Measurements from ENCODE around the gene NCOA5.

Gene NCOA5

GRCh38 chr20:46089417-46090388, at the start of gene NCOA5:
Gene NCOA5 (minus strand): TSS chr20:46089962. CDS start chr20:46079424, 10,538 bp downstream.
- peak; percentile 94 for DNase-seq (ENCODE audit: low spot score)
- Mint-ChIP-seq H3K4me1 (ENCODE audit: low read depth) (peaks cover 23% of the 10 kb centered on the region), H3K27me3 (ENCODE audit: low read depth) (peaks cover 2% of the 10 kb centered on the region), H3K4me3 (peak within 1 kb of the TSS; percentile 85), H3K27ac (peak within 1 kb of the TSS; percentile 88), H3K36me3 (ENCODE audit: low read depth) (peaks cover 9% of the 10 kb centered on the region), H3K9me3 (no peaks in the 10 kb centered on the region)

GRCh38 chr20:46139266-46139889, 49.6 kb upstream of the NCOA5 start:
- Mint-ChIP-seq H3K4me3 (no peak overlapping the region), H3K9me3 (no peaks in the 10 kb centered on the region), H3K27me3 (ENCODE audit: low read depth) (peaks cover 11% of the 10 kb centered on the region), H3K36me3 (ENCODE audit: low read depth) (no peaks in the 10 kb centered on the region), H3K27ac (no peak overlapping the region), H3K4me1 (ENCODE audit: low read depth) (no peaks in the 10 kb centered on the region)
- no peak for DNase-seq (ENCODE audit: low spot score)

- Mint-ChIP-seq H3K27me3 (ENCODE audit: low read depth) (peaks cover 11% of the 10 kb centered on the region), H3K36me3 (ENCODE audit: low read depth) (no peaks in the 10 kb centered on the region), H3K4me3 (no peak overlapping the region), H3K9me3 (no peaks in the 10 kb centered on the region), H3K27ac (no peak overlapping the region), H3K4me1 (ENCODE audit: low read depth) (no peaks in the 10 kb centered on the region)
- no peak for DNase-seq (ENCODE audit: low spot score)
Observed at GRCh38 chr20:46137816-46138215, 48.1 kb upstream of the NCOA5 start.

GRCh38 chr20:46135856-46136633, 46.3 kb upstream of the NCOA5 start:
- Mint-ChIP-seq H3K27ac (no peak overlapping the region), H3K4me1 (ENCODE audit: low read depth) (peaks cover 2% of the 10 kb centered on the region), H3K27me3 (ENCODE audit: low read depth) (peaks cover 14% of the 10 kb centered on the region), H3K9me3 (no peaks in the 10 kb centered on the region), H3K36me3 (ENCODE audit: low read depth) (no peaks in the 10 kb centered on the region), H3K4me3 (no peak overlapping the region)
- DNase-seq (ENCODE audit: low spot score) = no peak

- Mint-ChIP-seq H3K9me3 (no peaks in the 10 kb centered on the region), H3K4me1 (ENCODE audit: low read depth) (peaks cover 2% of the 10 kb centered on the region), H3K4me3 (no peak overlapping the region), H3K36me3 (ENCODE audit: low read depth) (no peaks in the 10 kb centered on the region), H3K27me3 (ENCODE audit: low read depth) (peaks cover 17% of the 10 kb centered on the region), H3K27ac (no peak overlapping the region)
- no peak for DNase-seq (ENCODE audit: low spot score)
Observed at GRCh38 chr20:46134716-46135115, 45.0 kb upstream of the NCOA5 start.

- Mint-ChIP-seq H3K4me3 (no peak overlapping the region), H3K36me3 (ENCODE audit: low read depth) (no peaks in the 10 kb centered on the region), H3K27me3 (ENCODE audit: low read depth) (peaks cover 17% of the 10 kb centered on the region), H3K4me1 (ENCODE audit: low read depth) (peaks cover 2% of the 10 kb centered on the region), H3K9me3 (no peaks in the 10 kb centered on the region), H3K27ac (no peak overlapping the region)
- DNase-seq (ENCODE audit: low spot score) = no peak
Observed at GRCh38 chr20:46133886-46134654, 44.3 kb upstream of the NCOA5 start.

- no peak overlapping the region for H3K4me3 Mint-ChIP-seq
Observed at GRCh38 chr20:46132705-46133120, 43.0 kb upstream of the NCOA5 start.

GRCh38 chr20:46131396-46131795, 41.6 kb upstream of the NCOA5 start:
- no peak for DNase-seq (ENCODE audit: low spot score)
- H3K4me3 Mint-ChIP-seq = no peak overlapping the region
- H3K36me3 Mint-ChIP-seq (ENCODE audit: low read depth) = no peaks in the 10 kb centered on the region
- H3K27me3 Mint-ChIP-seq (ENCODE audit: low read depth) = peaks cover 17% of the 10 kb centered on the region
- H3K27ac Mint-ChIP-seq = no peak overlapping the region
- peaks cover 2% of the 10 kb centered on the region for H3K4me1 Mint-ChIP-seq (ENCODE audit: low read depth)
- H3K9me3 Mint-ChIP-seq = no peaks in the 10 kb centered on the region

More at GRCh38 chr20:46132705-46133120, 43.0 kb upstream of the NCOA5 start:
- Mint-ChIP-seq H3K27ac (no peak overlapping the region), H3K36me3 (ENCODE audit: low read depth) (no peaks in the 10 kb centered on the region), H3K4me1 (ENCODE audit: low read depth) (peaks cover 2% of the 10 kb centered on the region), H3K9me3 (no peaks in the 10 kb centered on the region), H3K27me3 (ENCODE audit: low read depth) (peaks cover 17% of the 10 kb centered on the region)
- peak; percentile 52 for DNase-seq (ENCODE audit: low spot score)

GRCh38 chr20:46130534-46130933, 40.8 kb upstream of the NCOA5 start:
- Mint-ChIP-seq H3K4me3 (no peak overlapping the region), H3K9me3 (no peaks in the 10 kb centered on the region), H3K4me1 (ENCODE audit: low read depth) (peaks cover 2% of the 10 kb centered on the region), H3K27me3 (ENCODE audit: low read depth) (peaks cover 14% of the 10 kb centered on the region), H3K27ac (no peak overlapping the region), H3K36me3 (ENCODE audit: low read depth) (no peaks in the 10 kb centered on the region)
- no peak for DNase-seq (ENCODE audit: low spot score)

- Mint-ChIP-seq H3K27me3 (ENCODE audit: low read depth) (peaks cover 15% of the 10 kb centered on the region), H3K4me3 (no peak overlapping the region), H3K9me3 (no peaks in the 10 kb centered on the region), H3K36me3 (ENCODE audit: low read depth) (no peaks in the 10 kb centered on the region), H3K27ac (no peak overlapping the region), H3K4me1 (ENCODE audit: low read depth) (peaks cover 2% of the 10 kb centered on the region)
- DNase-seq (ENCODE audit: low spot score) = no peak
Observed at GRCh38 chr20:46129955-46130481, 40.3 kb upstream of the NCOA5 start.

GRCh38 chr20:46128310-46129151, 38.8 kb upstream of the NCOA5 start:
- no peak overlapping the region for H3K27ac Mint-ChIP-seq
- no peak for DNase-seq (ENCODE audit: low spot score)
- H3K27me3 Mint-ChIP-seq (ENCODE audit: low read depth) = peaks cover 15% of the 10 kb centered on the region
- no peaks in the 10 kb centered on the region for H3K9me3 Mint-ChIP-seq
- H3K4me1 Mint-ChIP-seq (ENCODE audit: low read depth) = peaks cover 2% of the 10 kb centered on the region
- H3K36me3 Mint-ChIP-seq (ENCODE audit: low read depth) = no peaks in the 10 kb centered on the region
- H3K4me3 Mint-ChIP-seq = no peak overlapping the region

GRCh38 chr20:46127396-46128010, 37.7 kb upstream of the NCOA5 start:
- Mint-ChIP-seq H3K27ac (no peak overlapping the region), H3K4me1 (ENCODE audit: low read depth) (peaks cover under 1% of the 10 kb centered on the region), H3K9me3 (no peaks in the 10 kb centered on the region), H3K36me3 (ENCODE audit: low read depth) (no peaks in the 10 kb centered on the region), H3K4me3 (no peak overlapping the region), H3K27me3 (ENCODE audit: low read depth) (peaks cover 15% of the 10 kb centered on the region)
- no peak for DNase-seq (ENCODE audit: low spot score)

Data from T-helper 2 cell treated with Interferon-gamma antibody and Interleukin-4, amounts not matched to agents 5 μg/mL and 100 μg/mL, for 36 hours (primary cell).